GM19324 (cell line): Measurements from ENCODE around the gene DNAJC4.

Experiments
- ATAC-seq: cut with Tn5 transposase; IDR thresholded peaks from one replicate; pipeline ENCODE4 v1.9.1; 2021; ENCODE audit warnings: mild to moderate bottlenecking, moderate library complexity; ENCODE audit not compliant: unreplicated experiment, low FRiP score

The DNAJC4 gene, protein sequence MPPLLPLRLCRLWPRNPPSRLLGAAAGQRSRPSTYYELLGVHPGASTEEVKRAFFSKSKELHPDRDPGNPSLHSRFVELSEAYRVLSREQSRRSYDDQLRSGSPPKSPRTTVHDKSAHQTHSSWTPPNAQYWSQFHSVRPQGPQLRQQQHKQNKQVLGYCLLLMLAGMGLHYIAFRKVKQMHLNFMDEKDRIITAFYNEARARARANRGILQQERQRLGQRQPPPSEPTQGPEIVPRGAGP

DNA sequence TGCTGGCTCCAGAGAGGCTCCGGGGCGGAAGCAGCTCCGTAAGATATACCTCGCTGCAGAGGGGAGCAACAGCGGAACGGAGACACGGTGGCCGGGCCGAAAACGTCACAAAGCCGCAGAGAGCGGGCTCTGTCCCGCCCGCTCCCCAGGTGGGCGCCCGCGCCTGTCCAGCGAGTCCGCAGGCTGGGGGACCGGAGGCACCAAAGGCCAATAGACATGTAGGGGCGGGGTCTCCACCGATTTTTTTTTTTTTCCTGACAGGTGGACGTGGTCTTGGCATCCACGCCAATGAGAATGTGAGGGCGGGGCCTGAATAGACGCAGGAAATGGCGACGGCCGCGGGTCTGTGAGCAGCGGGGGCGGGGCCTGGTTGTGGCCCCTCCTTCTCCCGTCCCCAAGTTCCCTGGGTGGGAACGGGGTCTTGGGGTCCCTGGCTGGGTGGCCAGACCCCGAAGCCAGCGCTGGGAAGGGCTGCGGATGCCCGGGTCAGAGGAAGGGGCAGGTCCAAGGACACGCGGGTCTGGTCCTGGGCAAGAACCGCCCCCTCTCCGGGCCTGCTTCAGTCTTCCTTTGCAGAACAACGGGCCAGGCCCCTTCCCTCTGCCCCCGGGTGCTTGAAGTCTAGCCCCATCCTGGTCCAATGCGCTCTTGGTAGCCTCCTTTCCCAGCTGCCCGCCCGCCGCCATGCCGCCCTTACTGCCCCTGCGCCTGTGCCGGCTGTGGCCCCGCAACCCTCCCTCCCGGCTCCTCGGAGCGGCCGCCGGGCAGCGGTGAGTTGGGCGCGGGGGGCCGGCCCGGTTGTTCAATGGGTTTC, at the start of gene DNAJC4:
TSS of gene DNAJC4 (plus strand) at position 378 of the 814 bp plus-strand sequence. CDS start at position 685, 307 bp downstream.
- peak; percentile 55 for ATAC-seq

DNA sequence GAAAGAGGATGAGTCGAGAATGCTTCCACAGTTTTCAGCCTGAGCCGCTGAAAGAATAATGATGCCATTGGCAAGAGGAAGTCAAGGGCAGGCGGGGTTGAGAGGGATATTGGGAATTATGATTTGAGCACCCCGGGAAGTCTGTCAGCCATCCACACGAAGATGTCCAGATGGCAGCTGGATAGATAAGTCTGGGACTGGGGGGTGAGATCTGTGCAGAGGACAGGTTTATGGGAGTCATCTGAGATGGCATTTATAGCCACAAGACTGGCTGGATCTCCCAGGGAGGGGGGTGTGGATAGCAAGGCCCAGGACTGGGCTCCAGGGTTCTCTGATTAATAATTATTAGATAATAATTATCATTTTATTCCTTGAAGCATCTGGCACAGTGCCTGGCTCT, 49.5 kb upstream of the DNAJC4 start:
- ATAC-seq = no peak

DNA sequence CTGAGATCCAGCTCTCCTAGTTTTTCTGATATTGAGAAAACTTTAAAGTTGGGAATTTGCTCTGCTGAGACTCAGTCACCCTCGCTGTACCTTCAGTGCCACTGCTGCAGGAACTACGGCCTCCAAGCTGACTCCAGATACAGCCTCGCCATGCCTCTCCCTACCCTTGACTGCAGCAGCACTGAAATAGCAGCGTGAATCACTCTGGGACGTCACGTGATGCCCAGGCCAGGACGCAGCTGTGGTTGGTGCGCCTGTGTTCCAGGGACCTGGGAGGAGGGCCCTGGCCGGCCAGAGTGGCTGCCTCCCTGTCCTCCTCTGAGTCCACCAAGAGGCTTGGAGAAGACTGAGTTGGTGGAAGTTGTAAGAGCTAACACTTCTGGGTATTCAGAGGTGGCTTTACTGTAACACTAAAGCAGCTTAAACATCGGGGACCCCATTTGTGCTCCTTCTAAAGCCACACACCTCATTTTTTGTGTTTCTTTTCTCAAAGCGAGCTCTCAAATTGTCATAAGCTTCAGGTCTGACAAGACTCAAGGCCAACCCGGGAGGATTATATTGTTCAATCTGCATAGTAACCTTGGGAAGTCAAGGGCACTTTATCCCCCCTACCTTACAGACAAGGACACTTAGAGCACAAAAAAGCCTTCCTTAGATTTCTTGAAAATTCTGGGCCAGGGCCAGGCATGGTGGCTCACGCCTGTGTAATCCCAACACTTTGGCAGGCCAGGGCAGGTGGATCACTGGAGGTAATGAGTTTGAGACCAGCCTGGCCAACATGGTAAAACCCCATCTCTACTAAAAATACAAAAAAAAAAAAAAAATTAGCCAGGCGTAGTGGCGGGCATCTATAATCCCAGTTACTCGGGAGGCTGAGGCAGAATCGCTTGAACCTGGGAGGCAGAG, 48.6 kb upstream of the DNAJC4 start:
- no peak for ATAC-seq

DNA sequence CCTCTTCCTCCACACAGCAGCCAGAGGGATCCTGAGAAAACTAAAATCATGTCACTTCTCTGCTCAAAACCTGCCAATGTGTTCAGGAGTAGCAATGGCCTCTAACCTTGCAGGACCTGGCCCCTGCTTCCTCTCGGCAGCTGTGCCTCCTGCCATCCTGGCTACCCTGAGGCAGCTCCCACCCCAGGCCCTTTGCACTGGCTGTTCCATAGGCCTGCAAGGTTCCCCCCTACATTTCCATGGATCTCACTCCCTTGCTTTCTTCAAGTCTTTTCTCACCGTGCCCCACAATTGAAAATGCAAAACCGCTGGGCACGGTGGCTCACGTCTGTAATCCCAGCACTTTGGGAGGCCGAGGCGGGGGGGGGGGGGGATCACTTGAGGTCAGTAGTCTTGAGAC, 46.5 kb upstream of the DNAJC4 start:
- ATAC-seq = no peak

DNA sequence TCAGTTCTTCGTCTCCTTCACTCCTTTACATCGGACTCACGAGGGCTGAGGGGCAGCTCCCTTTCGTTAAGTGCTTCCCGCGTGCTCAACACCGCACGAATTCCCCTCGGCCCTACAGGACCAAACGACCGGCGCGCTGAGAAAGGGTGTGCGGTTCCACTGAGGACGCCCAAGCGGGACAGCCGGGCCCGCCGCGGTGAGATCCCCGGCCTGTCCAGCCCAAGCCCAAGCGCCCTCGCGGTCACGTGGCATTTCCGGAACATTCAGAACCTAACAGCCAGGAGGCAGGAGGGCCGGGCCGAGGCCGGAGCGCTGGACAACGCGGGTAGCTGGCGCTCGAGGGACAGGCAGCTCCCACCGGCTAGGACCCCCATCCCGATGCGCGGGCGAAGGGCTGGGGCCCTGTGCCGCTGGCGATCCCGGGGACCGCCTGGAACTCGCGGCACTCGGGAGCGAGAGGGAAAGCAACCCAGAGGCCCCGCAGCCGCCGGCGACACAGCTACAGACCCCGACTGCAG, 45.1 kb upstream of the DNAJC4 start:
- ATAC-seq = peak; percentile 18

DNA sequence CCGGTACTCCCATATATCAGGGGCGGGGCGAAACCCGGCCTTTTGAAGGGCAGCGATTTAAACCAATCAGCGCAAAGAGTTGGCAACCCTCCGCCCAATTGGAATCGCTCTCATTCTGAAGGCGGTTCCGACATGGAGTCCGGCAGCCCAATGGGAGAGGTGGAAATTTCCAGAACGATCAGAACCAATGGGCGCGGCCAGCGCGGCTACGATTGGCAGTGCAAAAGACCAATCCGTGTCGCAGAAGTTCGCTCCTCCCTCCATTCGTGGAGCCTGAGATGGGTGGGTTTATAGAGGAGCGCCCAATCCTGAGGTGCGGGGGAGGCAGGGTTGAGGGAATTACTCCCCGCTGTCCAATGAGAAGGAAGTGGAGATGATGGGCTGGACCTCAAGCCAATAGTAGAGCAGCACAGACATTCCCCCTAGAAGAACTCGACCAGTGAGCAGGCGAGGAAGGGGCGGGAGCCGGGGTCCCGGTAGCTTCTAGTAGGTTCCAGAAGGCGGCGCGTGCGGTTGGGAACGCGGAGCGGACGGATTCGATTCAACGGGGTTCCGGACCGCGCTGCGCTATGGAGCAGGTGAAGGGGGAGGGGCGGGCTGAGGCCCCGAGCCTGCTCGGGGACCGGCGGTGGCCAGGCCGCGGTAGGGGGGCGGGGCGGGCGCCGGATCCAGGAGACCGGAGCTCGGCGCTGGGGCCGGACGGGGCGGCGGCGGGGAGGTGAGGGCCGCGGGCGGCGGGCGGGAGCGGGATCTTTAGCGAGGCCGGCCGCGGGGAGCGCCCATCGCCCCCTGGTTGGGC, 44.5 kb upstream of the DNAJC4 start, which contains the start of gene STIP1:
TSS of gene STIP1 (plus strand) at position 479 of the 799 bp plus-strand sequence. CDS start at position 570, 91 bp downstream.
- ATAC-seq = peak; percentile 92

DNA sequence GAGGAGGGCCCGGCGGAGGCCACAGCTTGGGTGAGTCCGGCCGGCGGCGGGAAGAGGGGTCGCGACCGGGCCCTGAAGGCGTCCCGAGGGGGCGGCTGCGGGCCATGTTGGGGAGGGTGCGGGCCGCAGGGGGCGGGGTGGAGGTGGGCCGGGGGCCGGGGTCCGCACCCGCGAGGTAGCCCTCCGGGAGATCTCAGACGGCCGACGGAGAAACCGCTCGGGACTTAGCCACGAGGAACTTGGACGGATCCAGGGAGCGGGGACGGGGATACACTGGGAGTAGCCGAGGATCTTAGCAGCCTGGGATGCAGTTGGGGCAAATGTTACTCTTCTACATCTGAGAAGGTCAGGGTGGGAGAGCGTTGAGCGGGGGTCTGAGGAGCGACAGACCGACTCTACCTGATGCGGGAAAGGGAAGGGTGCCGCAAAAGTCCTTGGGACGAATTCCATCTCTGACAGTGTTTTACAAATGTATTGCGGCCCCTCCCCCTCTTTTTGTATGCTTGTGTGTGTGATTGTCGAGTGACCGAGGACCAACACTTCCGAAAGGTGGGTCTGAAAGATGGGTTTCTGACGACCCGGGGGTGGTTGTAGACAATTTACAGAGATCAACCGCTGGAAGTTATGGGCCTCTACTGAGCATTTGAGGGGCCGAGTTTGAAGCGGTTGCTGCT, 43.7 kb upstream of the DNAJC4 start:
- peak; percentile 16 for ATAC-seq

DNA sequence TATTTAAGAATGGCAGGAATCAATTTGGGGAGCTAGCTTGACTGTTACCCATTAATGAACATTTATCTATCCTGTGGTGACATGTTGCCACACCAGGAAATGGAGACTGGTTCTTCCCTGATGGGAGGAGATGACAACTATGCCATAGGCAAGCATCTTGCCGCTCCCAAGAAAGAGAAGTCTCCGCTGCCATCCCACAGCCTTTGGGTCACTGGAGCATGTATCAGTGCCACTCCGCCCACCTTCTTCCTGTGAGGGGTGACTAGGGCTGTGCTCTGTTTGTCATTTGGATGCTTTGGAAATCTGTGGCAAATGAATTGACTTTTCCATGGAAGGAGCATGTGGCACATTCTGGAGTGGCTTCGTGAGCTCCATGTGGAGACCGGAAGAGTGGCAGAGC, 37.9 kb upstream of the DNAJC4 start:
- no peak for ATAC-seq

DNA sequence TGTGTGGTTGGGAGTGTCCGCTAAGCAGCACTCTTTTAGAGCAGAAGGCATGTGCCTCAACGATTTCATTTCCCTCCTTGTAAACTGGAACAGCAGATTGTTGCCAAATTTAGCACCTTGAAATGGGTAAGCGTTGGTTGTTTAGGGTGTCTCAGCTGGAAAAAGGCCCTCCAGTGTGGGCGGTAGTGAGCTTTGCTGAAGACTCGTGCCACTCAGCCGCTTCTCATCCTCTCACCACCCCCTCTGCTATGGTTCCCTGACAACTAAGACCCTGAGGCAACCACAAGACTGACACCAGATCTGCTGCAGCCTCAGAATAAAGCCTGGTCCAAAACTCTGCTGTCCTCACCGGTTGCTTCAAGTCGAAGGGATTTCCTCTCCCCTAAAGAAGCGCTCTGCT, 33.7 kb upstream of the DNAJC4 start:
- ATAC-seq = no peak

DNA sequence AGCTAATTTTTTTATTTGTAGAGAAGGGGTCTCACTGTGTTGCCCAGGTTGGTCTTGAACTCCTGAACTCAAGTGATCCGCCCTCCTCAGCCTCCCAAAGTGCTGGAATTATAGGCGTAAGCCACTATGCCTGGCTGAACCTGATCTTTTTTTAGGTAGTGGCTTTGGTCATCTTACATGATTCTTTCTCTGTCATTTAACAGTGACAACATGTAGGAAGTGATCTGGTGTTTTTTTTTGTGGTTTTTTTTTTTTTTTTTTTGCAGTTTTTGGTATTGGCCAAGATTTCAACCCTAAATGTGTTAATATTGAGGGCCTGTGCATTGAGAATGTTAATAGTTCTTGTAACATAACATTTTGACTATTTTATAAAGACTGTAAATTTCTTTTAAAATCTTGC, 31.8 kb upstream of the DNAJC4 start:
- no peak for ATAC-seq

DNA sequence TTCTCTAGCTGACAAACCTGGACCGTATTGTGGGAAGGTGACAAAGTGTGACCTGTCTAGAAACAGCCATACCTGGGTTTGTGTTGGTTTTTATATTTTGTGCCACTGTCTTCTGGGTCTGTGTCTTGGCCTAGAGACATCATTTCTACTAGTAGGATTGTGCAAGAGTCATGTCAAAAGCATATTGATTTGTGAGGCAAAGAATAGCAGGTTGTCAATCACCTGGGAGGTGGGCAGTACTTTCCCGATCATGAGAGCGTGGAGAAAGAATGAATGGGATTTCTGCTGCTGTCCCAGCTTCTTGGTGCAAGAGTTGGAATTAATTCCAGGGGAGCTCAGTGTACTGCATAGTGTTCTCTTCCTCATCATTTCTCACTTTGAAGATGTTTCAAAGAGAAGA, 28.8 kb upstream of the DNAJC4 start:
- no peak for ATAC-seq

DNA sequence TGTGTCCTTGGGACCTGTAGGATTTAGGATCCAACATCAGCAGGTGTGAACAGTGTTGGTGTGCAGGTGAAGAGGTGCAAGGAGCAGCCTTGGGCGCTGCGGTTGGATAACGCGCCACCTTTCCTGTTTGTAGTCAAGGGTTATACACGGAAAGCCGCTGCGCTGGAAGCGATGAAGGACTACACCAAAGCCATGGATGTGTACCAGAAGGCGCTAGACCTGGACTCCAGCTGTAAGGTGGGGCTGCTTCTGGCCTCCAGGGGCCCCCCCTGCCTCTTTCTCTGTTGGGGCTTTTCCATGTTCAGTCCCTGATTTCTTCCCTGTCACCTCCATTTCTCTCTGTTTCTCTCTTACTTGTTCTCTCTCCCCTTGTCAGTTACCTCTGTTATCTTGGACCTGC, 27.4 kb upstream of the DNAJC4 start:
- ATAC-seq = no peak

DNA sequence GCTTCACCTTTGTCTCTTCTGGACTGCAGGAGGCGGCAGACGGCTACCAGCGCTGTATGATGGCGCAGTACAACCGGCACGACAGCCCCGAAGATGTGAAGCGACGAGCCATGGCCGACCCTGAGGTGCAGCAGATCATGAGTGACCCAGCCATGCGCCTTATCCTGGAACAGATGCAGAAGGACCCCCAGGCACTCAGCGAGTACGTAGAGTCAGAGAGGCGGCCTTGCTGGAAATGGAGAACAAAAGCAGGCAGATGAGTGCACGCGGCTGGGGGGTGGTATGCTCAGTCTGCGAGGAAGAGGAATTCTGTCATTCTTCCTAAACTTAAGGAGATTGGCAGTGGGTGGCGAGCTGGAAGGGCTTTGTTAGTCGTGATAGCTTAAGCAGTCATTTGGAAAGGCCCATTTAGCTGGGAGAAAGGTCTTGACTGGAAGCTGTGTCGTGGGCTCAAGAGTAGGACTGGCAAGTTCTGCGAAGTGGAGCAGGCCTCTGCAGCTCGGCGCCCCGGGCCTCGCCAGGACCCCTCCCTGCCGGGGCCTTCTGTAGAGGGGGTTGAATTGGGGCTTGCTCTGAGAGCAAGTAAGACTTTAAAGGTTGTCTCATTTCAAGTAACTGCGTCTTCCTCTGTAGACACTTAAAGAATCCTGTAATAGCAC, 26.8 kb upstream of the DNAJC4 start:
- no peak for ATAC-seq

DNA sequence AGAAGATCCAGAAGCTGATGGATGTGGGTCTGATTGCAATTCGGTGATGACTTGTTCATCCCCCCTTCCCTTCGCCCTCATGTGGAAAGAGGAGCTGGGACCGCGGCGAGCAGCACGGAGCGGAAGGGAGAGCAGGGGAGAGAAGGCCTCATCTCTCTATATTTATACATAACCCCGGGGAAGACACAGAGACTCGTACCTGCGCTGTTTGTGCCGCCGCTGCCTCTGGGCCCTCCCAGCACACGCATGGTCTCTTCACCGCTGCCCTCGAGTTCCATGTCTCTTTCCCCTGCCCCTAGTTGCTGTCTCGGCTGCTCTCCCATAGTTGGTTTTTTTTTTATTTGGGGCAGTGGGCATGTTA, 26.3 kb upstream of the DNAJC4 start:
- ATAC-seq = no peak

DNA sequence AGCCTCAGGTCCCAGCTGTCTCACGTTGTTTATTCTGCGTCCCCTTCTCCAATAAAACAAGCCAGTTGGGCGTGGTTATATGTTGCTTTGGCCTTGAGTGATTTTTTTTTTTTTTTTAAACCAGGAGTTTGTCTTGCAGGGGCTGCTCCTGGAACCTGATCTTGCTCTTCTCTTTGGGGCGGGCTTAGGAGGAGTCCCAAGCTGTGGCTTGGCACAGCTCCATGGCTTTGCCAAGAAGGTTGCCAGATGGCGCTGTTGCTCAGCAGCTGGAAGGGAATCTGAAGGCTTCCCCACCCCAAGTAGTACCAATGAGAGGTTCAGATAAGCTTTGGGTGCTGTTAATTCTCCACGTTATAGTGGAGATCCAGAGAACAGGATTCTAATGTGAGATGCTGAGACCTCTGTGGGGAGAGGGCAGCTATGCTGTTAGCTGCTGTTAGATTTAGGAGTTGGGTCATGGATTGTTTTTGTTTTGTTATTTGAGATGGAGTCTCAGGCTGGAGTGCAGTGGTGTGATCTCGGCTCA, 25.8 kb upstream of the DNAJC4 start:
- no peak for ATAC-seq

DNA sequence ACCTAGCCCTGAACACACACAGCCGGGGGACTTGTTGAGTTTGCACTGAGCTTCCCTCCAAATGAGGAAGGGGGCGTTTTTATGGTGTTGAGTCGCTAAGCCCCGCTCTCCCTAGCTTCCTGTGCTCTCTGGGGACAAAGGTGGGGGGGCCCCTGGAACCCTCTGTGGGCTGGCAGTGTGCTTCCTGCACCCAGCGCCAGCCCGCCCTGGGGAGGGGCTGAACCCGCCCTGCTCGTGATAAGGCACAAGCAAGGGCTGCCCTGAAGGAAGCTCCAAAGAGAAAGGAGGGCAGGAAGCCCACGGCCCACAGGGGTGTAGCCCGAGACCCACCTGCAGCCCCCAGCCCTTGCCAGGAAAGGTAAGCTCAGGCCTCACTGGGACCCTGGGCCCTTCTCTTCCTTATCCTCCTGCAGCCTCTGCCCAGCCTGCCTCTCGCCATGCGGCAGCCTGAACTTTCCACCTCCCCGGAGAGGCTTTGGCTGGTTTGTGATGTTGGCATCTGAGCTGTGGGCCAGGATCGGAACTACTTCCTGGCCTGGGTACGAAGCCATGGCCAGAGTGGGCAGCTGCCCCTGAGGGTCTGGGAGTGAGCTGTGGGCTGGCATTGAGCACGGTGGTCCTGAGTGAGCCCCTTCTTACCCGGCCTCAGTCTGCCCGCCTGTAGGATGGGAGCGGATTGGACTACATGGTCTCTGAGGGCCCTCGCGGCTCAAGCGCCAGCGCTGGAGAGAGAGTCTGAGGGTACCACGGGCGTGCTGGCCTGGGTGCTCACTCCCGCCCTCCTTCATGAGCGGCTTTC, 23.7 kb upstream of the DNAJC4 start, which contains the start of gene FERMT3:
TSS of gene FERMT3 (plus strand) at position 265 of the 799 bp plus-strand sequence. CDS start 644 bp downstream, outside the sequence.
- ATAC-seq = no peak

DNA sequence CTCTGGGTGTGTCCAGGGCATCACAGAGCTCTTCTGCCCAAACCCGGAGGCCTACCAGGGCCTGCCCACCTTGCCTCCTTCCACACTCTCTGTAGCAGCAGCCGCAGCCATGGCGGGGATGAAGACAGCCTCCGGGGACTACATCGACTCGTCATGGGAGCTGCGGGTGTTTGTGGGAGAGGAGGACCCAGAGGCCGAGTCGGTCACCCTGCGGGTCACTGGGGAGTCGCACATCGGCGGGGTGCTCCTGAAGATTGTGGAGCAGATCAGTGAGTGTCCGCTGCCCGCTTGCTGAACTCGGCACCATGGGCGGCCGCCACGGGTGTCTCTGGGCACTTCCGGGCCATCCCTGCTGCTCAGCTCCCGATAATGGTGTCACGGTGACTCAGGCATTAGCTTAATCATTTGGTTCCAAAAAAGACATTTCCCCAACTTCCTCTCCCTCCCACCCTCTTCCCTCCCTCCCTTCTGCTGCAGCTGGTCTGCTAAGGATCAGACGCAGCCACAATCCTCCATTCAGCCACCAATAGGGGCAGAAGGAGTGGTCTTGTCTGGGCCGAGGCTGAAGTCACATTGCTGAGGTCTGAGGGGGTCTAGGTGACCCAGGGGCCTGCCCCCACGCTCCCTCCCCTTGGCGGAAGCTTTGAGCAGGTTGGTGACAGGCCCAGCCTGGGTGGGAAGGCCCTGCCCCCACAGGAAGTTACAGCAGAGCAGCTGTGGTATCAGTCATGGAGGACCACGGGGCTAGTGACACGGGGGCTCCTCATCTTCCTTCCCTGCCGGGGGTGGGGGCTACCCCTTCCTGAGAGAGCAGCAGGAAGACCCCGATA, 22.9 kb upstream of the DNAJC4 start:
- ATAC-seq = peak; percentile 42
